GM12875 (cell line): ENCODE data around the gene AK5.

Experiments
- H3K4me3 ChIP-seq: one replicate; pipeline ENCODE4 v1.5.1; 2011; ENCODE audit warnings: low read depth, low read length, control low read depth
- CTCF ChIP-seq: IDR thresholded peaks from 2 replicates; pipeline ENCODE4 v1.5.1; 2011; ENCODE audit warnings: low read depth, mild to moderate bottlenecking, control low read depth, inconsistent platforms, low read length, moderate library complexity, borderline replicate concordance; ENCODE audit not compliant: insufficient read depth

AK5 gene

GRCh38 chr1:77465139-77465538, 183.3 kb downstream of the AK5 start:
- no peak for TF ChIP-seq CTCF
- H3K4me3 ChIP-seq, result no peak overlapping the region

GRCh38 chr1:77465922-77466321, 184.1 kb downstream of the AK5 start:
- no peak for TF ChIP-seq CTCF

GRCh38 chr1:77467021-77467595, 185.3 kb downstream of the AK5 start:
- TF ChIP-seq CTCF, result no peak
- H3K4me3 ChIP-seq, result no peak overlapping the region

More at GRCh38 chr1:77465922-77466321, 184.1 kb downstream of the AK5 start:
- no peak overlapping the region for H3K4me3 ChIP-seq

GRCh38 chr1:77467741-77468140, 185.9 kb downstream of the AK5 start:
- TF ChIP-seq CTCF, result no peak
- no peak overlapping the region for H3K4me3 ChIP-seq

- TF ChIP-seq CTCF, result no peak
- H3K4me3 ChIP-seq, result no peak overlapping the region
These were observed 186.6 kb downstream of the AK5 start for GRCh38 chr1:77468257-77468948.

GRCh38 chr1:77468949-77469710, 187.3 kb downstream of the AK5 start:
- TF ChIP-seq CTCF, result no peak
- no peak overlapping the region for H3K4me3 ChIP-seq
